Type B pancreatic cell (in vitro differentiated cells): ENCODE results near the gene ITGB1BP1. TPM values are rescaled to one million over a fixed set of nuclear protein-coding genes. Genes with fewer than 3 reads are reported as not detected.

ENCODE experiments used
- DNase-seq: peaks from one replicate; pipeline ENCODE4 v3.0.0; 2021; ENCODE audit warnings: mixed read lengths; ENCODE audit not compliant: unreplicated experiment; ENCODE audit errors: extremely low spot score
- H3K27ac Mint-ChIP-seq: 2 replicates; pipeline ENCODE4 v1.8.0; 2021; ENCODE audit warnings: mild to moderate bottlenecking, mixed read lengths
- H3K27me3 Mint-ChIP-seq: 2 replicates; pipeline ENCODE4 v1.8.0; 2021; ENCODE audit warnings: mixed read lengths
- H3K36me3 Mint-ChIP-seq: 2 replicates; pipeline ENCODE4 v1.8.0; 2021; ENCODE audit warnings: mixed read lengths
- H3K4me1 Mint-ChIP-seq: one replicate; pipeline ENCODE4 v1.8.0; 2021; ENCODE audit warnings: mixed read lengths; ENCODE audit not compliant: unreplicated experiment
- H3K4me3 Mint-ChIP-seq: 2 replicates; pipeline ENCODE4 v1.8.0; 2021; ENCODE audit warnings: mild to moderate bottlenecking, mixed read lengths
- H3K9me3 Mint-ChIP-seq: 2 replicates; pipeline ENCODE4 v1.8.0; 2021; ENCODE audit warnings: mixed read lengths
- total RNA-seq: library from RNA; stranded (reverse); gene quantifications from 2 replicates; pipeline ENCODE4 v1.2.1, GENCODE V29; 2021; ENCODE audit warnings: low replicate concordance
- TF ChIP-seq, protein P1 (sequence below): fragments of 200-600 bp; sonication (generic); conservative IDR thresholded peaks from 2 replicates; pipeline ENCODE4 v1.5.0; 2021; ENCODE audit warnings: antibody characterized with exemption, mild to moderate bottlenecking

The ITGB1BP1 gene
- total RNA-seq, 1 donor from 2014 or later, result 57.2 TPM

GRCh38 chr2:9392898-9393765 is 30.2 kb downstream of the ITGB1BP1 start:
- Mint-ChIP-seq H3K4me3 (no peak overlapping the region), H3K9me3 (no peaks in the 10 kb centered on the region), H3K36me3 (no peaks in the 10 kb centered on the region), H3K4me1 (peaks cover 11% of the 10 kb centered on the region), H3K27ac (peak overlapping the region; percentile 31), H3K27me3 (no peaks in the 10 kb centered on the region)
- no peak for DNase-seq
- TF ChIP-seq, protein P1, sequence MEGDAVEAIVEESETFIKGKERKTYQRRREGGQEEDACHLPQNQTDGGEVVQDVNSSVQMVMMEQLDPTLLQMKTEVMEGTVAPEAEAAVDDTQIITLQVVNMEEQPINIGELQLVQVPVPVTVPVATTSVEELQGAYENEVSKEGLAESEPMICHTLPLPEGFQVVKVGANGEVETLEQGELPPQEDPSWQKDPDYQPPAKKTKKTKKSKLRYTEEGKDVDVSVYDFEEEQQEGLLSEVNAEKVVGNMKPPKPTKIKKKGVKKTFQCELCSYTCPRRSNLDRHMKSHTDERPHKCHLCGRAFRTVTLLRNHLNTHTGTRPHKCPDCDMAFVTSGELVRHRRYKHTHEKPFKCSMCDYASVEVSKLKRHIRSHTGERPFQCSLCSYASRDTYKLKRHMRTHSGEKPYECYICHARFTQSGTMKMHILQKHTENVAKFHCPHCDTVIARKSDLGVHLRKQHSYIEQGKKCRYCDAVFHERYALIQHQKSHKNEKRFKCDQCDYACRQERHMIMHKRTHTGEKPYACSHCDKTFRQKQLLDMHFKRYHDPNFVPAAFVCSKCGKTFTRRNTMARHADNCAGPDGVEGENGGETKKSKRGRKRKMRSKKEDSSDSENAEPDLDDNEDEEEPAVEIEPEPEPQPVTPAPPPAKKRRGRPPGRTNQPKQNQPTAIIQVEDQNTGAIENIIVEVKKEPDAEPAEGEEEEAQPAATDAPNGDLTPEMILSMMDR, result no peak

GRCh38 chr2:9391961-9392720 is 31.2 kb downstream of the ITGB1BP1 start:
- H3K4me1 Mint-ChIP-seq, result peaks cover 11% of the 10 kb centered on the region
- no peaks in the 10 kb centered on the region for H3K27me3 Mint-ChIP-seq
- H3K9me3 Mint-ChIP-seq, result no peaks in the 10 kb centered on the region
- TF ChIP-seq, protein P1, result no peak
- no peak overlapping the region for H3K4me3 Mint-ChIP-seq
- peak overlapping the region; percentile 31 for H3K27ac Mint-ChIP-seq
- peaks cover 6% of the 10 kb centered on the region for H3K36me3 Mint-ChIP-seq
- DNase-seq, result no peak

DNA sequence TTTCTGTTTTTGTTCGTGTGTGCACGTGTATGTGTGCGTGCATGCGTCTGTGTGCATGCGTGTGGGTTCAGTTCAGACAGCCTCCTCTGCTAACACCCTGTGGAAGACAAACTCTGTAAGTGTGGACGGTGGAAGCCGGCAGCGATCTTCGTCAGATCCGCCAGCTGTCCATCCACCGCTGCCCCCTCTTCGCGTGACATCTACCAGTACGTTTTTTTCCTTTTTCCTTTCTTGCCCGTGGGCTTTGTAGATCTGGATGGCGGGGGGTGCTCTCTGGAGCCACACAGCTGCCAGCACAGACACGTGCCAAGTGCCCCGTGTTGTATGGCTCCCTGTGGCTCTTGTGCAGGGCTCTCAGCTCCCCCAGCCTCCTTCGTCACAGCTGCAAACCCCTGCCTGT is 32.3 kb downstream of the ITGB1BP1 start:
- Mint-ChIP-seq H3K9me3 (no peaks in the 10 kb centered on the region), H3K36me3 (peaks cover 6% of the 10 kb centered on the region), H3K27me3 (no peaks in the 10 kb centered on the region), H3K27ac (no peak overlapping the region), H3K4me3 (no peak overlapping the region), H3K4me1 (peaks cover 11% of the 10 kb centered on the region)
- TF ChIP-seq, protein P1, result no peak
- DNase-seq, result no peak

- no peak for DNase-seq
- peaks cover 11% of the 10 kb centered on the region for H3K4me1 Mint-ChIP-seq
- TF ChIP-seq, protein P1, result no peak
Measured at GRCh38 chr2:9390151-9390850, 33.0 kb downstream of the ITGB1BP1 start.

More at GRCh38 chr2:9390151-9390850, 33.0 kb downstream of the ITGB1BP1 start:
- no peaks in the 10 kb centered on the region for H3K27me3 Mint-ChIP-seq
- no peaks in the 10 kb centered on the region for H3K9me3 Mint-ChIP-seq
- no peak overlapping the region for H3K4me3 Mint-ChIP-seq
- H3K27ac Mint-ChIP-seq, result no peak overlapping the region
- H3K36me3 Mint-ChIP-seq, result peaks cover 6% of the 10 kb centered on the region
